Body of pancreas (tissue), 4 donors: Measurements from ENCODE around the gene SYMPK.

Experiments used
- CTCF ChIP-seq, 7 experiments: fragments of 450-650 bp in 4 of 7; fragments of 200-600 bp in 3 of 7; sonication (generic) in 3 of 7; IDR thresholded peaks; one replicate each; pipeline ENCODE4 v1.5.1; 2016 to 2019; ENCODE audit warnings: antibody characterized with exemption in 7 of 7
- POLR2A ChIP-seq, 3 donors: fragments of 450-650 bp; IDR thresholded peaks; one replicate each; pipeline ENCODE4 v1.6.1; 2016; ENCODE audit warnings: antibody characterized with exemption in 3 of 3, mild to moderate bottlenecking in 2 of 3

- TF ChIP-seq CTCF (IDR thresholded peaks at IDR 0.05) (no peak), POLR2A (IDR thresholded peaks at IDR 0.05) (no peak)
Measured at GRCh38 chr19:45785781-45786532, 77.0 kb downstream of the SYMPK start.
